Inferior parietal cortex (tissue), 1 donor: ENCODE data around the gene SMIM33.
"Not testable (repeated sequence)": the region's sequence is repeated elsewhere in the genome, so short reads cannot be mapped to it uniquely, and the experiment has no call there.

Source experiments
- DNase-seq: peaks from one replicate; pipeline ENCODE4 v3.0.0-alpha.2; 2016; ENCODE audit errors: extremely low spot score

Gene SMIM33

DNA sequence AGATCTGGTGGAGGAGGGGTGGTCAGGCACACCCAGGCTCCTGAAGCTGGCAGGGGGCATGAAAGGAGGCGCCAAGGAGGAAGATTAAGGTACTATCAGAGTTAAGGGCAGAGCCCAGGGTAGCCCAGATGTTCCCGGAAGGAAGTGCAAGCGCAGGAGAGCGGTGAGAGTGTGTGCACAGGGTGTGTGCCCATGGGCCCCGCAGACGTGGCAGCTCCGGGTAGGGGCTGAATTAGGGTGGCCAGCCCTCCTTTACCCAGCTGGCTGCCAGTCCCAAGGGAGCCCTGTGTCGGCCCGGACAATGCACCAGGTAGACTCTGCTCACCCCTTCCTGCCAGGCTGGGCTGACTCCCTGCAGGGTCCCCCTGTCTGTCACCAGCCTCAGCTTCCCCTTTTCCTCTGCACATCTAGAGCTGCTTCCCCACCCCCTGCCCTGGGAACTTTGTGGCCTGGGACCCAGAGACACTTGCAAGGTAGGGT, at the start of gene SMIM33:
TSS of gene SMIM33 (plus strand) at position 184 of the 480 bp plus-strand sequence. CDS start at position 302, 118 bp downstream.
- no peak for DNase-seq

DNA sequence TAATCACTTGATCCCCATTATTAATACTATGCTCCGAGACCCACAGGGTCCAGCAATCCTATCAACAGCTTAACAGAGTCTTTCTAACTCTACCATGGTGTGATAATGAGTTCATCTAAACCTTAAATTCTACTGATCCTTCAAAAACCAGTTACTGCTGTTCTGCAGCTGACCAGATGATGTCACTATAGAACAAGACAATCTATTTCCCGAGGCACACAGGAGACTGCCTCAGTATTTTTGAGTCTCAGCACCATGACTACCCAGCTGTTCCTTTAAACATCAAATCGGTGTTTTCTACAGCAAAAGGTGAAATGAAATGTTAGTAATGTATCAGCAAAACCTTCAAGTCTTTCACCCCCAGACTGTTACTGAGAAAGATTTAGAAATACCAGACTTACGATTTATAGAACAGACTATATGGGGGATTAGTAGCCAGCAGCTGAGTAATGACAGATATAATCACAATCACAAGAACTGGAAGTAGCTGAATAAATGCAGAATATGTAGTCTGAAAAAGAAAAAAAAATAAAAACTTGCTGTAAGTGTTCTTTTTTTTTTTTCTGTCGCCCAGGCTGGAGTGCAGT, 48.4 kb upstream of the SMIM33 start:
- peak; percentile 82 for DNase-seq

DNA sequence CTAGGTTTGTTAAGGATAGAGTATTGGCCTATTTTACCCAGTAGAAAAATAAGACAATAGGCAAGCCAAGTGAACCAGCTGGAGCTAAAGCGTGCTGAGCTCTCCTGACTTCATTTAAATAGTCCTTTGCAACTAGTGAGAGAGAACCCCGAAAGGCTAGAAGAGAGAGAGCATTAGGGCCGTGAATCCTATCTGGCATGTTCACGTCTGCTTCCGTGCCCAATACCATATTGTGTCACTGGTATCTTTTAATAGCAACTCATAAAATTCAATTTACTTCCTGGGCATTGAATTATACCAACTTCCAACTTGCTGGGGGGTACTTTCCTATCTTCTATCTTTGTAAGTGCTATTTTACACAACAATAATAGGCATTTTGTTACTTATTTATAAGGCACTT, 45.3 kb upstream of the SMIM33 start:
- DNase-seq: no peak

DNA sequence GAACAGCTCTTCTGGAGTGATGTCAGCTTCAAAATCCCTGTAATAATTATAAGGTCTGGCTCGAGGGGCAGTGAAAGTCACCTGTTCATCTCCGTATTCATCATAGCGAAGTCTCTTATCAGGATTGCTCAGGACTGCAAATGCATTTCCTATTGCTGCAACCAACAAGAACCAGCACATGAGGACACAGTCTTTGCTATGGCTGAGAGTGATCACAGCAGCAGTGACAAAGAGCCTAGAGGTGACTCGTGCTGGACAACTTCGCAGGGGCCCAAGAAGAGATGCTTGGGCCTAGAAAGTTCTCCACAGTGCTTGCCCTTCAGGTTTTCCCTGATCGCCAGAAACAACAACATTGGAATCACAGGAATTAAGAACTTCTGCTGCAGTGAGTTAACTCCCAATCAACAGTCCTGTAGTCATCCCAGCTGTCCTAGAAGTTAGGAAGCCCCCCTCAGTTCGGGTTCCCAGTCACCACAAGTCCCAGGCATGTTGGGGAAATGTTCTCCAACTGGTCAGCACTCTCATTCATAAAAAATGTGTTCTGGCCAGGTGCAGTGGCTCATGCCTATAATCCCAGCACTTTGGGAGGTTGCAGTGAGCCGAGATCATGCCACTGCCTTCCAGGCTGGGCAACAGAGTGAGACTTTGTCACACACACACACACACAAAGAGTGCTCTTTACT, 44.5 kb upstream of the SMIM33 start:
- no peak for DNase-seq

DNA sequence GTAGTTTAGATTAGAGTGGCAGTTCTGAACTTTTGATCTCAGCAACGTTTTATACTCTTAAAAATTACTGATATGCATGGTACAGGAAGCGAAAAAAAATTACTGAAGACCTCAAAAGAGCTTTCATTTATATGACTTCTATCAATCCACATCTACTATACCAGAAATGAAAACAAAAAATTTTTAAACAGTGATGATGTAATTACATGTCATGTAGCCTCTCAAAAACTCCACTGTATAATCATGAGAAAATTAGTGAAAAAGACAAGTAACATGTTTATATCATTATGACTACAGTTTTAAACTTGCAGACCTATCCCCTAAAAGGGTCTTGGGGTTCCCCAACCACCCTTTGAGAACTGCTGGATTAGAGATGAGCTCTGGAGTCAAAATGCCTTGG, 40.8 kb upstream of the SMIM33 start:
- no peak for DNase-seq

DNA sequence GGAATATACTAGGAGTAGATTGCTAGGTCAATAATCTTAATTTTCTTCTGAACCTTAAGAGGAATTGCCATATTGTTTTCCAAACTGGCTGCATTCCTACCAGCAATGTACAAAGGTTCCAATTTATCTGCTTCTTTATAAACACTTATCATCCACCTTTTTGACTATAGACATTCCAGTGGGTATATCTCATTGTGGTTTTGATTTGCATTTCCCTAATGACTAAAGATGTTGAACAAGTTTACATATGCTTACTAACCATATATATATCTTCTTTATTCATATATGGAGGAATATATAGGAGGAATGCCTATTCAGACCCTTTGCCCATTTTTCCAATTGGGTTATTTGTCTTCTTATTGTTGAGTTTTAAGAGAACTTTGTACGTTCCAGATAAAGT, 39.1 kb upstream of the SMIM33 start:
- no peak for DNase-seq

DNA sequence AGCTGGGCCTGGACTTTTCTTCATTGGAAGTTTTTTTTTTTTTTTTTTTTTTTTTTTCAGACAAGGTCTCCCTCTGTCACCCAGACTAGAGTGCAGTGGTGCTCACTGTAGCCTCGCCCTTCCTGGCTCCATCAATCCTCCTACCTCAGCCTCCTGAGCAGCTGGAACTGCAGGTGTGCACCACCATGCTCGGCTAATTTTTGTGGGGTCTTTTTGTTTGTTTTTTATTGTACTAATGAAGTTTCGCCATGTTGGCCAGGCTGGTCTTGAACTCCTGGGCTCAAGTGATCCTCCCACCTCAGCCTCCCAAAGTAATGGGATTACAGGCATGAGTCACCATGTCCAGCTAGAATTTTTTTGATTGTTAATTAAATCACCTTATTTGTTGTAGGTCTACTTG, 35.1 kb upstream of the SMIM33 start:
- no peak for DNase-seq

DNA sequence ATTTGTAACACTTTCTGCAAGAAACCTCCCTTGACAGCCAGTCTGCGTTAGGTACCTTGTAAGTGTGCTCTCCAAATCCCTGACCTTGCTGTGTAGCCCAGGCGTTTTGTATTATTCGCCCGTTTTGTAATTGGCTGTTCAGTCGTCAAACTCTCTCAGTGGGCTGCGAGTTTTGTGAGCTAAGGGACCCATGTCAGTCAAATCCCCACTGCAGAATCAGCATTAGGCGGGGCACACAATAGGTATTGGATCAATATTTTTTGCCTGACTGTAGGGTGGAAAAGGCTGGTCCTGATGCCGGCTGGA, 32.1 kb upstream of the SMIM33 start:
- no peak for DNase-seq

DNA sequence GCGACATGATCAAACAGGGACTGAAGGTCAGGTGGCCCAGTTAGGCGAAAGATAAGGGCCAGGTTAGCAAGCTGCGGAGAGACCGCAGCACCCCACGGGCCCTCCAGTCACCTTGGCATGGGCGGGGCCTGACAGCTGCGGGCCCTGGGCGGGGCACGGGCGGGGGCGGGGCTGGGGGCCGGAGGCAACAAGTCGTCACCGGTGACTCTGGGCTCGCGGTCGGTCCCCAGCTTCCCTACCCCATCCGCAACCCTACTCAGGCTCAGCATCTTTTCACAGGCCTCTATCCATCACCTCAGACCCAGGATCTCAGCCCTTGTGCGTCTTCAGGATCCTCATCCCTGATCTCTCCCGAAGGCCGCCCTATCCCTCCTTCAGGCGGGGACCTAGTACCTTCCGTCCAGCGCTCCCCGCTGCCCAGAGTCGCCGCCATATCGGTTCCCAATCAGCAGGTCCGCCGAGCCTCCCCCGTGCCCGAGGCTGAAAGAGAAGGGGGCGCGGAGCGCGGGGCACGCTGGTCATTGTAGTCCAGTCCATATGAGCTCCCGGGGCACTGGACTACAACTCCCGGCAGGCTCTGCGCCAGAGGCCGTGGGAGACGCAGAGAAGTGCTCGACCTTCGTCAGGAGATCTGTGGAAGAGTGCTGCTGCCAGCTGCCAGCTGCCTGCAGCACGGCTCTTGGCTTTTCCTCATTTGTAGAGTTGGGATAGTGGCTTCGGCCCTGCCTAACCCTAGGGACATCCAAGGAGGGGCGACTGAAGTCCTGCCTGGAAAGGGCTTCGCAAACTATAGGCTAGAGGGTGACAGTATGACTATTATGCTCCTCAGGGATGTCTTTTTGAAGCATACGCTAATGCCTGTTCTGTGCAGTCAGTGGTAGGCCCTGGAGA, 31.5 kb upstream of the SMIM33 start, which contains the start of gene DNAJC18:
TSS of gene DNAJC18 (minus strand) at position 513 of the 891 bp plus-strand sequence. CDS start at position 433, 80 bp downstream.
- peak; percentile 97 for DNase-seq

DNA sequence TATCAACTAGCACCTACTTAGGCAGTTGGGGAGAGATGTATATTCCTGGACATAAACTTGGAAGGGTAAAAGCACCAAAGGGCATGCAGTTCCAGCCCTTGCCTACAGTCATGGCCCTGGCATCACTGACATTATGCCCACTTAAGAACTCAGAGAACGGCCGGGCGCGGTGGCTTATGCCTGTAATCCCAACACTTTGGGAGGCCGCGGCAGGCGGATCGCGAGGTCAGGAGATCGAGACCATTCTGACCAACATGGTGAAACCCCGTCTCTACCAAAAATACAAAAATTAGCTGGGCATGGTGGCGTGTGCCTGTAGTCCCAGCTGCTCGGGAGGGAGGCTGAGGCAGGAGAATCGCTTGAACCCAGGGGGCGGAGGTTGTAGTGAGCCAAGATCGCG, 30.4 kb upstream of the SMIM33 start:
- not testable (repeated sequence) for DNase-seq

DNA sequence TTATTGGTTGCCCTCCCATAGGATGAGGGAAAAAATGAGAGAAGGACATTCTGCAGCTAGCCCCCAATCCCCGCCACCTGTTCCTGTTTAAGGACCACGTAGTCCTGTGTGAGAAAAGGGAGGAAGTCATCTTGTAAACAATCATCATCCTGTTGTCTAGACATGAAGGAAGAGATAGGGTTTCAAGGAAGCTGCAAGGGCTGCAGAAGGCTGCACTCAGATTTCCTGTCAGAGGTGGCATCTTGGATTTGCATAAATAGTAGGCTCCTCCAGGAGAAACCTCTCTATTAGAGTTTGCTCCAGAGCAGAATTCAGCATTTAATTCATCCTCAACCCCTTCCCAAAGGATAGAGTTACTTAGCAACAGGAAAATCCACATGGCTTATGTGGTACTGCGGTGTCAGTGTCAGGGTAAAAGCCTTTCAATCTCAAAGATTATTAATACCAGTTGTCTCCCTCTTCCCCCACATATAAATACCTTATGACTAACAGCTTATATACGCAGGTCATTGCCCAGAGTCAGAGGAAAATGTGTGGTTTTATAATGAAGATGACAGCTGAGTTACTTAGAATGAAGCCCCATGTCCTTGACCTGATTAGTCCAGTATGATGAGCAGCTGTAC, 26.9 kb upstream of the SMIM33 start:
- no peak for DNase-seq

DNA sequence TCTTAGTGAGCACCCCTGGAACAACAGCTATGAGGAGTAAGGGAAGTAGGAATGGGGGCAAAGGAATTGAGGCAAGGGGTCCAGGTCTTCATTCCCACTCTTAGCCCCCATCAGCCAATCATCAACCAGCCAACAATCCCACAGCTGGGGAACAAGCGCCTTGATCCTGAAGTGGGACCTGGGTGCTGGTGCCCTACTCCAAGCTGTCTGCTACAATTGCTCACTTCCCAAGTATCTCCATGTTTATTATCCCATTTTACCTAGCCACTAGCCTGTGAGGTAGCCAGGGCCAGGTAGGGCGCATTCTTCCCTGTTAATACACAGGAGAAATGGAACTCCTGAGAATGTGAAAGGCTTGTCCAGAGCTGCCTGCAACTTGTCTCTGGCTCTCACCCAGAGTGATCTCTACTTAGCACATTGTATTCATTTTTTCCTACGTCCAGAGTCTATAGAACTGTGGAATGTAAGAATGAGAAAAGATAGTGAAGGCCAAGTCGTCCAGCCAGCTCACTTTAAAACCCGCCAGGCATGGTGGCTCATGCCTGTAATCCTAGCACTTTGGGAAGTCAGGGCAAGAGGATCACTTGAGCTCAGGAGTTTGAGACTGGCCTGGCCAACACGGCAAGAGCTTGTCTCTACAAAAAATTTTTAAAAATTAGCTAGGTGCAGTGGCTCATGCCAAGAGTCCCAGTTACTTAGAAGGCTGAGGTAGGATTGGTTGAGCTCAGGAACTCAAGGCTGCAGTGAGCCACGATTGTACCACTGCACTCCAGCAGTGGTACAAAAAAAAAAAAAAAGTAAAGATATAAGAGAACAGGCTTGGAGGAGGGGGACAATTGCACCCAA, 25.3 kb upstream of the SMIM33 start:
- no peak for DNase-seq

DNA sequence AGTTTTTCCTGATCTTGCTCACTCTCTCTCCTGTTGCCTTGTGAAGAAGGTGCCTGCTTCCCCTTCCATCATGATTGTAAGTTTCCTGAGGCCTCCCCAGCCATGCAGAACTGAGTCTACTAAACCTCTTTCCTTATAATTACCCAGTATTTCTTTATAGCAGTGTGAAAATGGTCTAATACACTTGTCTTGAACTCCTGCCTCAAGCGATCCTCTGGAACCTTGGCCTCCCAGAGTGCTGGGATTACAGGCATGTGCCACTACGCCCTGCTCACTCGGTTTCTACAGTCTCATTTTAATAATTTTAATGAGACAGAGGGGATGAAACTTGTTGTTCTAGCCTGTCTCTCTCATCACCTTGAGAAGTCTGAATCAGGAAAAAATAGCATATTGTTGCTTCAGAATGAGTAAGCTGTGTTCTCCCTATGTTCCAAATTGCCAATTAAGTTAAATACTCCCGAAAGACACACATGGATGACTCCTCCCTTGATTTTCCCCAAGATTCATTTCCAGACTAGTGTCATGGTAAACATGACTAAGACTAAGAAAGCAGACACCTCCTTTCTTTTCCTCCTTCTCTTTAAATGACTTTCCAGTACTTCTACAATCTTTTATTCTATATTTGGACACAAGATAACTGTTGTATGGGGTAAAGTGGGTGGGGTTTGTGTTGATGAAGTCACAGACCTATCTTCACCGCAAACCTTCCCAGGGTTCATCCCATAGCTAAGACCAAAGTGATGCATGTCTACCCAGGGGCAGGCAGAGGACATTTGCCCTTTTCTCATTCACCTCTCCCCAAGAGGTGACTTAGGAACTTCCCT, 23.6 kb upstream of the SMIM33 start:
- DNase-seq: no peak

DNA sequence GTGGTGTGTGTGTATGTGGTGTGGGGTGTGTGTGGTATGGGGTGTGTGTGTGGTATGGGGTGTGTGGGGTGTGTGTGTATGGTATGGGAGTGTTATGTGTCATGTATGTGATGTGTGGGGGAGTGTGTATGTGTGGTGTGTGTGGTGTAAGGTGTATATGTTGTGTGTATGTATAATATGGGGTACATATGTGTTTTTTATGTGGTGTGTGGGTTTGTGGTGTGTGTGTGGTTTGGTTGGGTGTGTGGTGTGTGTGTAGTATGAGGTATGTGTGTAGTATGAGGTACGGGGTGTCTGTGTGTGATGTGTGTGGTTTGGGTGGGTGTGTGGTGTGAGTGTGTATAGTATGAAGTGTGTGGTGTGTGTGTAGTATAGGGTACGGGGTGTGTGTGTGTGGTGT, 19.6 kb upstream of the SMIM33 start:
- no peak for DNase-seq

DNA sequence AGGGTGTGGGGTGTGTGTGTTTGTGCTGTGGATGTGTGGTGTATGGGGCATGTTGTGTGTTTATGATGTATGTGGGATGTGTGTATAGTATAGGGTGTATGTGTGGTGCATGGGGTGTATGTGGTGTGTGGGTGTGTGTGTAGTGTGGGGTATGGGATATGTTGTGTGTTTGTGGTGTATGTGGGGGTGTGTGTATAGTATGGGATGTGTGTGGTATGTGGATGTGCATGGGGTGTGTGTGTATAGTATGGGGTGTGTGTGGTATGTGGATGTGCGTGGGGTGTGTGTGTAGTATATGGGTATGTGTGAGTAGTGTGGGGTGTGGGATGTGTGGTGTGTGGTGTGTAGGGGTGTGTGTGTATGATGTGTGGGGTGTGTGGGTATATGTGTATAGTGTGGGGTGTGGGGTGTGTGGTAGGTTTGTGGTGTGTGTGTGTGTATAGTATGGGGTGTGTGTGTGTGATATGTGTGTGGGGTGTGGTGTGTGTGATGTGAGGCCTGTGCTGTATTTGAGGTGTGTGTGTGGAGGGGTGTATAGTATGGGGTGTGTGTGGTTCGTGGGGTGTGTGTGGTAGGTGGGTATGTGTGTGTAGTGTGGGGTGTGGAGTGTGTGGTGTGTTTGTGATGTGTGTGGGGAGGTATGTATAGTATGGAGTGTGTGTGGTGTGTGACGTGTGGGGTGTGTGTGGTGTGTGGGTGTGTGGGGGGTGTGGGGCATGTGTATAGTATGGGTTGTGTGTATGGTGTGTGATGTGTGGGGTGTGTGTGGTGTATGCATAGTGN, 18.7 kb upstream of the SMIM33 start:
- DNase-seq: no peak

DNA sequence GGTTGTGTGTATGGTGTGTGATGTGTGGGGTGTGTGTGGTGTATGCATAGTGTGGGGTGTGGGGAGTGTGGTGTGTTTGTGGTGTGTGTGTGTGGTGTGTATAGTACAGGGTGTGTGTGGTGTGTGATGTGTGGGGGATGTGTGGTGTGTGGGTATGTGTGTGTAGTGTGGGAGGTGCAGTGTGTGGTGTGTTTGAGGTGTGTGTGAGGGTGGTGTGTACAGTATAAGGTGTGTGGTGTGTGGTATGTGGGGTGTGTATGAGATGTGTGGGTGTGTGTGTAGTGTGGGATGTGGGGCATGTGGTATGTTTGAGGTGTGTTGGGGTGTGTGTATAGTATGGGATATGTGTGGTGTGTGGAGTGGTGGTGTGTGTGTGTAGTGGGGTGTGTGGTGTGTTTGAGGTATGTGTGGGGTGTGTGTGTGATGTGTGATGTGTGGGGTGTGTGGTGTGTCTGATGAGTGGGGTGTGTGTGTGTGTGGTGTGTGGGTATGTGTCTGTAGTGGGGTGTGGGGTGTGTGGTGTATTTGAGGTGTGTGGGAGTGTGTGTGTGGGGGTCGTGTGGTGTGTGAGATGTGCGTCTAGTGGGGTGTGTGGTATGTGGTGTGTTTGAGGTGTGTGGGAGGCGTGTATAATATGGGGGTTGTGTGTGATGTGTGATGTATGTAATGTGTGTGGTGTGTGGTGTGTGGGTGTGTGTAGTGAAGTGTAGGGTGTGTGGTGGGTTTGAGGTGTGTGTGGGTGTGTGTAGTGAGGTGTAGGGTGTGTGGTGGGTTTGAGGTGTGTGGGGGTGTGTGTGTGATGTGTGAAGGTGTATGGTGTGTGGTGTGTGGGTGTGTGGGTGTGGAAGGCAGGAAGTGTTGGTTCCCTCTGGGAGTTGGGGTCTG, 16.9 kb upstream of the SMIM33 start:
- DNase-seq: no peak

DNA sequence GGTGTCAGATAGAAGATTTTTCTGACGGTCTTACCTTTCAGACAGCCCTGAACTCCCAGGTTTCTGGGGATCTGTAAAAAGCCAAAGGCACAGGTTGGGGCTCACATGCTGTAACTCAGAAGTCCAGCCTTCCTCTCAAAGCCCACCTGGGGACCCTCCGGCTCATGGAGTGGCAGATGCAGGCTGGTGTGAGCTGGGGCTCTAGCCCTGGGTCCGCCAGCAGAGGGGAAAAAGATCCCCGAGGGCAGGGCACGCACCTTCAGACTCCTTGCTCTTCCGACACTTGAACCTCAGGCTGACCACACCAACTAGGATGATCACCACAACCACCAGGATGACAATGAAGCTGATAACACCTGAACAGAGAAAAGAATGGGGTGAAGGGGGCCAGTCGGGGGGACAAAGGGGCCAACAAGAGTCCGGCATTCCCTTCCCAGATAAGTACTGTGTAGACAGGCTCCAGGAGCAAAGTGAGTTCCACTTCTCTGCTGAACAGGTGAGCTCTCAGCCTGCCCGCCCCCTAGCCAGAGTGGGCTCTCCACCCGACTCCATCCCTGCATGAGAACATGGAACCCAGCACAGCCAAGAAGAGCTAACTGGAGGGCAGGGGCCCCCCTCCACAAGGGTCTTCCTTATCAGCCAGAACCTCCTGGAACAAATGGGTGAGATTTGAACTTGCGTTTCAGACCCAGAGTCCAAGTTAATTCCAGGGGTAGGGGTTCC, 16.1 kb upstream of the SMIM33 start:
- no peak for DNase-seq

DNA sequence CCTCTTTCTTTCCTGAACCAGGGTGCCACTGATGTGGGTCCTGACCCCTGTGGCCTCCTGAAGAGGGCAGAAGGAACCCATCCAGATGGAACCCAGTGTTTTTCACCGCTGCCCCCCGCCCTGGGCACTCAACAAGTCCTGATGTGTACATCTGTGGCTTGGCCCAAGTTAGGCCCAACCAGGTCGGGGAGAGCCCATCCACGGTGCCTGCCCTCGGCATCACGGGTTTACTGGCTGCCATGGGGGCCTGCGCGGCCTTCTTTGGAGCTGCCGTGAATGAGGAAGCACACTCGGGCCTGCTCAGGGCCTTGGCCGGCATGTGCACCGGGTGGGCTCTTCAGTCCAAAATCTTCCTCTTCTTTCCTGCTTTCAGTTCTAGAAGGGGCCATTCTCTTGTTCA, 14.0 kb upstream of the SMIM33 start:
- no peak for DNase-seq
